Measurements from ENCODE around the gene CSNK1G1. TPM values are rescaled to one million over a fixed set of nuclear protein-coding genes. Genes with fewer than 3 reads are reported as not detected.

CSNK1G1 gene
- total RNA-seq, 4 donors from 2014 or later = 19.1 to 50.0 (median 21.3) TPM

GRCh38 chr15:64216730-64217428 is 139.1 kb downstream of the CSNK1G1 start:
- TF ChIP-seq CTCF (IDR thresholded peaks at IDR 0.05) (no peak), POLR2A (IDR thresholded peaks at IDR 0.05) (no peak)
- DNase-seq = peak; percentile 64 to 68
- H3K27me3 ChIP-seq = no peaks in the 10 kb centered on the region
- peaks cover 5 to 7% of the 10 kb centered on the region in 2 donors for H3K36me3 ChIP-seq
- H3K9me3 ChIP-seq = no peaks in the 10 kb centered on the region
- H3K4me3 ChIP-seq (replicated peaks in 1 of 3) = no peak overlapping the region
- H3K27ac ChIP-seq = no peak overlapping the region
- H3K4me1 ChIP-seq = peaks cover 6 to 10% of the 10 kb centered on the region in 2 donors
- 39 to 42% methylated on average over 2 of the region's 2 CpGs for WGBS, 2 donors
- intact Hi-C loops (cut with DNase I) = no loop called here

- Histone ChIP-seq H3K27ac (no peak overlapping the region), H3K9me3 (no peaks in the 10 kb centered on the region), H3K4me3 (replicated peaks in 1 of 3) (no peak overlapping the region), H3K4me1 (peaks cover 6 to 10% of the 10 kb centered on the region in 2 donors), H3K36me3 (peaks cover 5 to 7% of the 10 kb centered on the region in 2 donors), H3K27me3 (no peaks in the 10 kb centered on the region)
- 86 to 92% methylated on average over 3 of the region's 3 CpGs for WGBS, 2 donors
- intact Hi-C loops (cut with DNase I) = no loop called here
- DNase-seq = no peak
- TF ChIP-seq CTCF (IDR thresholded peaks at IDR 0.05) (no peak), POLR2A (IDR thresholded peaks at IDR 0.05) (no peak)
These were observed 139.8 kb downstream of the CSNK1G1 start for GRCh38 chr15:64216196-64216595.

- intact Hi-C loops (cut with DNase I) = loop anchor here (5.0 kb wide), 1 partner anchor 144 kb away; the partner anchor contains the start of gene CSNK1G1
- no peak for DNase-seq
- Histone ChIP-seq H3K9me3 (no peaks in the 10 kb centered on the region), H3K27ac (no peak overlapping the region), H3K4me3 (replicated peaks in 1 of 3) (no peak overlapping the region), H3K27me3 (no peaks in the 10 kb centered on the region), H3K36me3 (peaks cover 5 to 7% of the 10 kb centered on the region in 2 donors), H3K4me1 (peaks cover 6 to 10% of the 10 kb centered on the region in 2 donors)
- 90 to 92% methylated on average over 3 of the region's 3 CpGs for WGBS, 2 donors
- TF ChIP-seq CTCF (IDR thresholded peaks at IDR 0.05) = no peak
- TF ChIP-seq POLR2A (IDR thresholded peaks at IDR 0.05) = no peak
These were observed 142.3 kb downstream of the CSNK1G1 start for GRCh38 chr15:64213646-64214045.

GRCh38 chr15:64211696-64212095 is 144.3 kb downstream of the CSNK1G1 start:
- Histone ChIP-seq H3K27ac (no peak overlapping the region), H3K36me3 (peaks cover 5 to 7% of the 10 kb centered on the region in 2 donors), H3K4me1 (peaks cover 0 to 4% of the 10 kb centered on the region in 2 donors), H3K27me3 (no peaks in the 10 kb centered on the region), H3K9me3 (no peaks in the 10 kb centered on the region), H3K4me3 (replicated peaks in 1 of 3) (no peak overlapping the region)
- 91 to 93% methylated on average over 2 of the region's 2 CpGs for WGBS, 2 donors
- intact Hi-C loops (cut with DNase I) = loop anchor here (5.0 kb wide), 1 partner anchor 146 kb away; the partner anchor contains the start of gene CSNK1G1
- TF ChIP-seq POLR2A (IDR thresholded peaks at IDR 0.05) (no peak), CTCF (IDR thresholded peaks at IDR 0.05) (no peak)
- DNase-seq = no peak

- TF ChIP-seq CTCF (IDR thresholded peaks at IDR 0.05) = no peak
- TF ChIP-seq POLR2A (IDR thresholded peaks at IDR 0.05) = no peak
- WGBS, 2 donors = 76 to 78% methylated on average over 2 of the region's 2 CpGs
- intact Hi-C loops (cut with DNase I) = loop anchor here (5.0 kb wide), 1 partner anchor 147 kb away; the partner anchor contains the start of gene CSNK1G1
- Histone ChIP-seq H3K4me3 (replicated peaks in 1 of 3) (no peak overlapping the region), H3K9me3 (no peaks in the 10 kb centered on the region), H3K4me1 (no peaks in the 10 kb centered on the region), H3K27me3 (no peaks in the 10 kb centered on the region), H3K27ac (no peak overlapping the region), H3K36me3 (peaks cover 5 to 7% of the 10 kb centered on the region in 2 donors)
- DNase-seq = no peak
These were observed 145.6 kb downstream of the CSNK1G1 start for GRCh38 chr15:64210371-64210770.
